ENCODE results near the gene CCDC88B. TPM values are rescaled to one million over a fixed set of nuclear protein-coding genes. Genes with fewer than 3 reads are reported as not detected.
A peak's percentile ranks its signal among the peaks of the same experiment; 100 is the strongest.

The CCDC88B gene, protein sequence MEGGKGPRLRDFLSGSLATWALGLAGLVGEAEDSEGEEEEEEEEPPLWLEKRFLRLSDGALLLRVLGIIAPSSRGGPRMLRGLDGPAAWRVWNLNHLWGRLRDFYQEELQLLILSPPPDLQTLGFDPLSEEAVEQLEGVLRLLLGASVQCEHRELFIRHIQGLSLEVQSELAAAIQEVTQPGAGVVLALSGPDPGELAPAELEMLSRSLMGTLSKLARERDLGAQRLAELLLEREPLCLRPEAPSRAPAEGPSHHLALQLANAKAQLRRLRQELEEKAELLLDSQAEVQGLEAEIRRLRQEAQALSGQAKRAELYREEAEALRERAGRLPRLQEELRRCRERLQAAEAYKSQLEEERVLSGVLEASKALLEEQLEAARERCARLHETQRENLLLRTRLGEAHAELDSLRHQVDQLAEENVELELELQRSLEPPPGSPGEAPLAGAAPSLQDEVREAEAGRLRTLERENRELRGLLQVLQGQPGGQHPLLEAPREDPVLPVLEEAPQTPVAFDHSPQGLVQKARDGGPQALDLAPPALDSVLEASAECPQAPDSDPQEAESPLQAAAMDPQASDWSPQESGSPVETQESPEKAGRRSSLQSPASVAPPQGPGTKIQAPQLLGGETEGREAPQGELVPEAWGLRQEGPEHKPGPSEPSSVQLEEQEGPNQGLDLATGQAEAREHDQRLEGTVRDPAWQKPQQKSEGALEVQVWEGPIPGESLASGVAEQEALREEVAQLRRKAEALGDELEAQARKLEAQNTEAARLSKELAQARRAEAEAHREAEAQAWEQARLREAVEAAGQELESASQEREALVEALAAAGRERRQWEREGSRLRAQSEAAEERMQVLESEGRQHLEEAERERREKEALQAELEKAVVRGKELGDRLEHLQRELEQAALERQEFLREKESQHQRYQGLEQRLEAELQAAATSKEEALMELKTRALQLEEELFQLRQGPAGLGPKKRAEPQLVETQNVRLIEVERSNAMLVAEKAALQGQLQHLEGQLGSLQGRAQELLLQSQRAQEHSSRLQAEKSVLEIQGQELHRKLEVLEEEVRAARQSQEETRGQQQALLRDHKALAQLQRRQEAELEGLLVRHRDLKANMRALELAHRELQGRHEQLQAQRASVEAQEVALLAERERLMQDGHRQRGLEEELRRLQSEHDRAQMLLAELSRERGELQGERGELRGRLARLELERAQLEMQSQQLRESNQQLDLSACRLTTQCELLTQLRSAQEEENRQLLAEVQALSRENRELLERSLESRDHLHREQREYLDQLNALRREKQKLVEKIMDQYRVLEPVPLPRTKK (N-terminal part only)
- 127 and 128 TPM in 2 replicates for total RNA-seq

- peaks cover 37% of the 10 kb centered on the region for H3K36me3 Mint-ChIP-seq (ENCODE audit: low read depth)
- peak; percentile 78 for DNase-seq (ENCODE audit: low spot score)
- H3K27ac Mint-ChIP-seq: peak within 1 kb of the TSS; percentile 96
- H3K4me1 Mint-ChIP-seq (ENCODE audit: low read depth): peaks cover 33% of the 10 kb centered on the region
- intact Hi-C loops (cut with micrococcal nuclease): loop anchor here (2.0 to 5.0 kb wide), 2 partner anchors 19 to 33 kb away; partner anchors contain the start of genes ESRRA and RPS6KA4
- peak within 1 kb of the TSS; percentile 92 for H3K4me3 Mint-ChIP-seq (ENCODE audit: low read depth)
- no peaks in the 10 kb centered on the region for H3K27me3 Mint-ChIP-seq (ENCODE audit: low read depth)
- H3K9me3 Mint-ChIP-seq: no peaks in the 10 kb centered on the region
Measured at GRCh38 chr11:64339754-64340408, at the start of gene CCDC88B. TSS of gene CCDC88B (plus strand) at chr11:64340204. CDS start at chr11:64340267, 63 bp downstream.

DNA sequence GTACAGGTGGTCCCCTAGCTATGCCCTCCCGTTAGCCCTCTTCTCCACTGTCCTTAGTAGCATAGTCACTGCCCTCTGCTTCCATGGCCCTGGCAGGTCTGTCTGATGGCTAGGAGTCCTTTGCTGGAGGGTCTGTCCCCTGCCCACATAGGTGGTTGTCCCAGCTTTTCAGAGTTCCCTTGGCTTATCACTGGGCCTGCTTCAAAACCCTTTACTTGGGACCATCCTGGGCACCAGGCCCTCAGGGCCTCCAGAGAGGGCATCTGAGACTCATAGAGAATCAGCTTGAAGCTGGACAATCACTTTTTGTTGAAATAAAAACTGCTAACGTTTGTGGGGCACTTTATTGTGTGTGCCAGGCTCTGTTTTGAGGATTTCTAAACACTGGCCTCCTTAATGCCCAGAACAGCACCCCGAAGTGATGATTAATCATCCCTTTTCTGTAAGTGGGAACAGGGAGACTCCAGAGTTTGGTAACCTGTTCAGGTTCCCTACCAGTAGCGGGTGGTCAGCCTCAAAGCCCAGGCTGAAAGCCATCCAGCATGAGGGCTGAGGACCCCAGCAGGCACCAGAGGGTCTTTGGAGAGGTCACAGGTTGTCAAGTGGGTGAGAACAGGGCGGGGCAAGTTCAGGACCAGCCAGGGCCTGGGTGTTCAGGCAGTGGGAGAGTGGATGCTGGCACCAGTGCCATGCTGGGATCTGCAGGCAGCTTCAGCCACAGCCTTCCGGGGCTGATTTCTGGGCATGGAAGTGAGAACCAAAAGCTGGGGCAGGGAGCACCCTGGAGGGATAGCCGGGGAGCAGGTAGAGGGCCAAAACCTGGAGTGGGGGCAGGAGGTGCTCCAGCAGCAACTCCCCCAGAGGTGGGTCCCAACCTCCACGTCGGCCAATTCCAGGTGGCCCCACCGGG lies 49.4 kb upstream of the CCDC88B start:
- Mint-ChIP-seq H3K4me3 (ENCODE audit: low read depth) (no peak overlapping the region), H3K4me1 (ENCODE audit: low read depth) (peaks cover 10% of the 10 kb centered on the region), H3K36me3 (ENCODE audit: low read depth) (no peaks in the 10 kb centered on the region), H3K27me3 (ENCODE audit: low read depth) (peaks cover 41% of the 10 kb centered on the region), H3K9me3 (no peaks in the 10 kb centered on the region), H3K27ac (no peak overlapping the region)
- no peak for DNase-seq (ENCODE audit: low spot score)
- intact Hi-C loops (cut with micrococcal nuclease): no loop called here

DNA sequence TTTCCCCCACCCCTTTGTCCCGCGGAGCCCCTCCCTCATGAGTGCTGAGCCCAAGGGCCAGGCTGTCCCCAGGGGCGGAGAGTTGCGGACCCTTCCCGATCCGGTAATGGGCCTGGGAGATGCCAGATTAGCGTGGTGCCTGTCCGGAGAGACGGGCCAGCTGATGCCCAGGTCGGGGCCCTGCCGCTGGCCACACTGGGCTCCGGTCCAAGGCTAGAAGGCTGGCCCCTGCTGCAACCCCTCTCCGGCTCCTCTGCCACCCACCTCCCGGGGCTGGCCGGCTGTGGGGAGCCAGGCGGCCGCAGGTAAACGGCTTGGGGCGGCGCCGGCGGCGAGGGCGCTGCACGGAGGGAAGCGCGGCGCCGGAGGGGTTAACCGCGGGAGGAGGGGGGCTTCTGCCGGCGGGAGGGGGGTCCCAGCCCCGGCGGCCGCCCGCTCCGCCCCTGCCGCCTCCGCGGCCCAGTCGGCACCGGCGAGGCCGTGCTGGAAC lies 48.7 kb upstream of the CCDC88B start, which contains the start of gene KCNK4:
Gene KCNK4 (plus strand): TSS at position 41 of the 490 bp plus-strand sequence. CDS start 1,717 bp downstream, outside the sequence.
- Mint-ChIP-seq H3K36me3 (ENCODE audit: low read depth) (no peaks in the 10 kb centered on the region), H3K4me1 (ENCODE audit: low read depth) (peaks cover 9% of the 10 kb centered on the region), H3K27me3 (ENCODE audit: low read depth) (peaks cover 48% of the 10 kb centered on the region), H3K9me3 (no peaks in the 10 kb centered on the region), H3K4me3 (ENCODE audit: low read depth) (no peak within 1 kb of the TSS), H3K27ac (no peak within 1 kb of the TSS)
- DNase-seq (ENCODE audit: low spot score): no peak
- intact Hi-C loops (cut with micrococcal nuclease): no loop called here

- no peak for DNase-seq (ENCODE audit: low spot score)
- H3K27me3 Mint-ChIP-seq (ENCODE audit: low read depth): peaks cover 54% of the 10 kb centered on the region
- H3K9me3 Mint-ChIP-seq: no peaks in the 10 kb centered on the region
- H3K27ac Mint-ChIP-seq: no peak overlapping the region
- peaks cover 6% of the 10 kb centered on the region for H3K4me1 Mint-ChIP-seq (ENCODE audit: low read depth)
- no peaks in the 10 kb centered on the region for H3K36me3 Mint-ChIP-seq (ENCODE audit: low read depth)
- intact Hi-C loops (cut with micrococcal nuclease): no loop called here
- no peak overlapping the region for H3K4me3 Mint-ChIP-seq (ENCODE audit: low read depth)
Measured at GRCh38 chr11:64291752-64292459, 48.1 kb upstream of the CCDC88B start.

DNA sequence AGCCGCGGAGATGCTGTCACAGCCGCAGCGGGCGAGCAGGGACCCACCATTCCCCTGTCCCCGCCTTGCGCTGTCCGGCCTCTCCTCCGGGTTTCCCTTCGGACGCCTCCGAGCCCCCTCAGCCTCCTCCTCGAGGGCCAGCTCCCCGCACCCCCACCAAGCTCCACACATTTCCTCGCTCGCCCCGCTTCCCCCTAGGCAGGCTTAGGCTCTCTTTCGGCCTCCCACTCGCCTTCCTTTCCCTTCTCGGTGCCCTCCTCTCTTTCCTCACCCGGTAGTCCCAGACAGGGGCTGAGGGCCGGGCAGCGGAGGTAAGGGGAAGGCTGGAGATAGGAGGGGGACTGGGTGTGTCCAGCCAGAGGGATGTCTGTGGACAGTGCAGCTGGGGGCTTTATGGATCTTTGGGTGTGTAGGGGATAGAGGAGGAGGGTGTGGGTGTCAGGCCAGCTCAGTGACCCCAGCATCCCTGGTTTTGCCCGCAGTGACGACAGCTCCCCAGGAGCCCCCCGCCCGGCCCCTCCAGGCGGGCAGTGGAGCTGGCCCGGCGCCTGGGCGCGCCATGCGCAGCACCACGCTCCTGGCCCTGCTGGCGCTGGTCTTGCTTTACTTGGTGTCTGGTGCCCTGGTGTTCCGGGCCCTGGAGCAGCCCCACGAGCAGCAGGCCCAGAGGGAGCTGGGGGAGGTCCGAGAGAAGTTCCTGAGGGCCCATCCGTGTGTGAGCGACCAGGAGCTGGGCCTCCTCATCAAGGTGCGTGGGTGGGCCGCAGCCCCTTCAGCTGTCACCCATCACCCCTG lies 47.3 kb upstream of the CCDC88B start:
- no peak for DNase-seq (ENCODE audit: low spot score)
- peaks cover 6% of the 10 kb centered on the region for H3K4me1 Mint-ChIP-seq (ENCODE audit: low read depth)
- H3K4me3 Mint-ChIP-seq (ENCODE audit: low read depth): peak overlapping the region; percentile 33
- H3K27me3 Mint-ChIP-seq (ENCODE audit: low read depth): peaks cover 61% of the 10 kb centered on the region
- no peaks in the 10 kb centered on the region for H3K9me3 Mint-ChIP-seq
- intact Hi-C loops (cut with micrococcal nuclease): no loop called here
- H3K36me3 Mint-ChIP-seq (ENCODE audit: low read depth): no peaks in the 10 kb centered on the region
- H3K27ac Mint-ChIP-seq: no peak overlapping the region

GRCh38 chr11:64294774-64295173 lies 45.2 kb upstream of the CCDC88B start:
- no peak overlapping the region for H3K4me3 Mint-ChIP-seq (ENCODE audit: low read depth)
- no peaks in the 10 kb centered on the region for H3K36me3 Mint-ChIP-seq (ENCODE audit: low read depth)

DNA sequence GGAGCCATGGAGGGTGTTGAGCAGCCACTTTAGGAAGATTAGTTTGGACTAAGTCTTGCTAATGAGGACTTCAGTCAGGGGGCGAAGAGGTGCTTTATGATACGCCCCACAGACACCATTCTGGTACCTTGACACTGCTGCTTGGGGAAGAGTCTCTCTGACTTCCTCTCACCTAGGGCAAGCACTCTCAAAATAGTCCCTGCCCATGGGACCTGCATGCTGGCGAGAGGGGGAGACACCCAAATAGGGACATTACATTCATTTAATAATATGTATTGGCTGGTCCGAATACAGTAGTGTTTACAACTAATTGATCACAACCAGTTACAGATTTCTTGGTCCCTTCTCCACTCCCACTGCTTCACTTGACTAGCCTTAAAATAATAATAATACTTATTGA lies 44.2 kb upstream of the CCDC88B start:
- no peak for DNase-seq (ENCODE audit: low spot score)
- Mint-ChIP-seq H3K9me3 (no peaks in the 10 kb centered on the region), H3K4me1 (ENCODE audit: low read depth) (peaks cover 11% of the 10 kb centered on the region), H3K27me3 (ENCODE audit: low read depth) (peaks cover 75% of the 10 kb centered on the region), H3K27ac (no peak overlapping the region), H3K36me3 (ENCODE audit: low read depth) (no peaks in the 10 kb centered on the region), H3K4me3 (ENCODE audit: low read depth) (no peak overlapping the region)
- intact Hi-C loops (cut with micrococcal nuclease): no loop called here

More at GRCh38 chr11:64294774-64295173, 45.2 kb upstream of the CCDC88B start:
- H3K4me1 Mint-ChIP-seq (ENCODE audit: low read depth): peaks cover 8% of the 10 kb centered on the region
- peaks cover 73% of the 10 kb centered on the region for H3K27me3 Mint-ChIP-seq (ENCODE audit: low read depth)
- H3K9me3 Mint-ChIP-seq: no peaks in the 10 kb centered on the region
- no peak overlapping the region for H3K27ac Mint-ChIP-seq
- DNase-seq (ENCODE audit: low spot score): no peak
- intact Hi-C loops (cut with micrococcal nuclease): no loop called here

DNA sequence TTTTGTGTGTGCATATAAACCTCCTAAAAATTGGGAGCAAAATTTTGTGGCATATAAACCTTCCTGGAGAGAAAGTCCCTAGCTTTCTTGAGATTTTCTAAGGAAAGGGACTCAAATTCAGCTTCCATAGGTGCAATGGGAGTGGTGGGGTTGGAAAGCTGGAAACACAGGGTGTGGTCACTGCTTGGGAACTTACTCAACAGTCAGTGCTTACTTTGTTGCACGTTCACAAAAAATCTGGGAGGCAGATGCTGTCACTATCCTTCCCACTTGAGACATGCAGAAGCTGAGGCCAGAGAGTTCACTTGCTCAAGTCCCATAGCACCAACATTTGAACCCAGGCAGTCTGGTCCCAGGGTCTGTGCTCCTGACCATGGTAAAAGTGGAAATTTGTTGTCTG lies 43.8 kb upstream of the CCDC88B start:
- Mint-ChIP-seq H3K27ac (no peak overlapping the region), H3K27me3 (ENCODE audit: low read depth) (peaks cover 73% of the 10 kb centered on the region), H3K4me3 (ENCODE audit: low read depth) (no peak overlapping the region), H3K9me3 (no peaks in the 10 kb centered on the region), H3K36me3 (ENCODE audit: low read depth) (no peaks in the 10 kb centered on the region), H3K4me1 (ENCODE audit: low read depth) (peaks cover 12% of the 10 kb centered on the region)
- intact Hi-C loops (cut with micrococcal nuclease): no loop called here
- DNase-seq (ENCODE audit: low spot score): no peak

- Mint-ChIP-seq H3K36me3 (ENCODE audit: low read depth) (no peaks in the 10 kb centered on the region), H3K4me1 (ENCODE audit: low read depth) (peaks cover 12% of the 10 kb centered on the region), H3K4me3 (ENCODE audit: low read depth) (no peak overlapping the region), H3K9me3 (no peaks in the 10 kb centered on the region), H3K27me3 (ENCODE audit: low read depth) (peaks cover 73% of the 10 kb centered on the region), H3K27ac (no peak overlapping the region)
- DNase-seq (ENCODE audit: low spot score): no peak
- intact Hi-C loops (cut with micrococcal nuclease): no loop called here
Measured at GRCh38 chr11:64296830-64297698, 42.9 kb upstream of the CCDC88B start.

Data from activated T-helper 2 cell treated with anti-CD3 and anti-CD28 coated beads, Interferon-gamma antibody, Interleukin-2, Interleukin-4, amounts not matched to agents 10 μg/mL and 5 μg/mL and 100 μg/mL, durations not matched to agents 14 hours and 24 hours and 36 hours (primary cell).